Sigmoid colon (tissue), 4 donors: ENCODE measurements around the gene ZNF2.

Experiments used
- POLR2A ChIP-seq, 2 donors: fragments of 450-650 bp; IDR thresholded peaks; one replicate each; pipeline ENCODE4 v1.6.1; 2016; ENCODE audit warnings: antibody characterized with exemption in 2 of 2, mild to moderate bottlenecking in 2 of 2, moderate library complexity in 2 of 2
- POLR2AphosphoS5 ChIP-seq, 4 donors: sonication (generic); formaldehyde crosslinking; IDR thresholded peaks; one replicate each; pipeline ENCODE4 v1.6.1; 2017; ENCODE audit warnings: antibody characterized with exemption in 4 of 4

DNA sequence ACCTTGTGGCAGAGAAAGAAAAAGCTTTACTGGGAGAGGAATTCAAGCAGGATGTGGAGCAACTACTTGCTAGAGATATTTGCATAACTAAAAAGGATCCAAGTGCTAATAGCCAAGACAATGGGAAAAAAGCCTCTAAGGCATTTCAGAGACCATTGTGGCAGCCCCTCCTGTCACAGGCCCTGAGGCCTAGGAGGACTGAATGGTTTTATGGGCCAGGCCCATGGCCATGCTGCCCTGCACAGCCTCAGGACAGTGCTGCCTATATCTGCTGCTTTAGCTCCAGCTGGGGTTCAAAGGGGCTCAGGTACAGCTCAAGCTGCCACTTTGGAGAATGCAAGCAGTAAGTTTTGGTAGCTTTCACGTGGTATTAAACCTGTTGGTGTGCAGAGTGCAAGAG lies 26.9 kb upstream of the ZNF2 start:
- TF ChIP-seq POLR2A (IDR thresholded peaks at IDR 0.05) (no peak), POLR2AphosphoS5 (IDR thresholded peaks at IDR 0.05) (no peak)
